Ishikawa (cell line): ENCODE measurements around the gene GCM1.

Experiments used
- CEBPB ChIP-seq: IDR thresholded peaks from 2 replicates; pipeline ENCODE4 v1.6.1; 2012
- CREB1 ChIP-seq: IDR thresholded peaks from 2 replicates; pipeline ENCODE4 v1.6.1; 2012; ENCODE audit warnings: low read depth
- EGR1 ChIP-seq: IDR thresholded peaks from 2 replicates; pipeline ENCODE4 v1.6.1; 2012
- EP300 ChIP-seq: IDR thresholded peaks from 2 replicates; pipeline ENCODE4 v1.6.1; 2012; ENCODE audit warnings: borderline replicate concordance
- FOXM1 ChIP-seq: IDR thresholded peaks from 2 replicates; pipeline ENCODE4 v1.6.1; 2012; ENCODE audit warnings: low read depth, borderline replicate concordance
- MAX ChIP-seq: IDR thresholded peaks from 2 replicates; pipeline ENCODE4 v1.6.1; 2012
- NFIC ChIP-seq: IDR thresholded peaks from 2 replicates; pipeline ENCODE4 v1.6.1; 2012
- RAD21 ChIP-seq: IDR thresholded peaks from 2 replicates; pipeline ENCODE4 v1.6.1; 2012; ENCODE audit warnings: low read depth
- REST ChIP-seq: IDR thresholded peaks from 2 replicates; pipeline ENCODE4 v1.6.1; 2012; ENCODE audit warnings: low read depth, mild to moderate bottlenecking
- TAF1 ChIP-seq: IDR thresholded peaks from 2 replicates; pipeline ENCODE4 v1.6.1; 2012; ENCODE audit warnings: low read depth, mild to moderate bottlenecking
- TCF12 ChIP-seq: IDR thresholded peaks from 2 replicates; pipeline ENCODE4 v1.6.1; 2012; ENCODE audit warnings: low read depth
- TEAD4 ChIP-seq: IDR thresholded peaks from 2 replicates; pipeline ENCODE4 v1.6.1; 2012
- USF1 ChIP-seq: IDR thresholded peaks from 2 replicates; pipeline ENCODE4 v1.6.1; 2012
- YY1 ChIP-seq: IDR thresholded peaks from 2 replicates; pipeline ENCODE4 v1.6.1; 2012; ENCODE audit warnings: low read depth
- ZBTB7A ChIP-seq: IDR thresholded peaks from 2 replicates; pipeline ENCODE4 v1.6.1; 2012; ENCODE audit warnings: low read depth

Gene GCM1

GRCh38 chr6:53112404-53112803 lies 36.2 kb downstream of the GCM1 start:
- no peak for TF ChIP-seq USF1

GRCh38 chr6:53111865-53112264 lies 36.8 kb downstream of the GCM1 start:
- TF ChIP-seq CEBPB (no peak), MAX (no peak), CREB1 (no peak), USF1 (no peak), NFIC (no peak), YY1 (no peak), TCF12 (no peak), FOXM1 (no peak), ZBTB7A (no peak), EP300 (no peak), EGR1 (no peak), REST (no peak), RAD21 (no peak), TEAD4 (no peak), TAF1 (no peak)

GRCh38 chr6:53109612-53110011 lies 39.0 kb downstream of the GCM1 start:
- TF ChIP-seq ZBTB7A (no peak), EP300 (no peak), CREB1 (no peak), TAF1 (no peak), TCF12 (no peak), USF1 (no peak), NFIC (no peak), REST (no peak), YY1 (no peak), FOXM1 (no peak), TEAD4 (no peak), RAD21 (no peak), EGR1 (no peak), MAX (no peak), CEBPB (no peak)

- no peak for TF ChIP-seq NFIC
- no peak for TF ChIP-seq RAD21
- TF ChIP-seq TAF1: no peak
- TF ChIP-seq TEAD4: no peak
- no peak for TF ChIP-seq ZBTB7A
- TF ChIP-seq EP300: no peak
- no peak for TF ChIP-seq USF1
- TF ChIP-seq FOXM1: no peak
- no peak for TF ChIP-seq REST
- TF ChIP-seq YY1: no peak
- no peak for TF ChIP-seq TCF12
- TF ChIP-seq CREB1: no peak
- no peak for TF ChIP-seq EGR1
- TF ChIP-seq CEBPB: no peak
- no peak for TF ChIP-seq MAX
These were observed 41.5 kb downstream of the GCM1 start for GRCh38 chr6:53107091-53107490.
